Measurements from ENCODE around the gene DHX35.

The DHX35 gene

GRCh38 chr20:38931984-38932383 is 30.2 kb upstream of the DHX35 start:
- Histone ChIP-seq H3K27ac (ENCODE audit: extremely low read depth, low read depth, low read length) (no peak overlapping the region), H3K9me3 (ENCODE audit: control insufficient read depth, insufficient read depth, low read depth, low read length) (no peaks in the 10 kb centered on the region), H3K4me1 (ENCODE audit: control insufficient read depth, insufficient read depth, low read length) (peaks cover 4% of the 10 kb centered on the region; the same call in 1 of the 2 replicates), H3K4me3 (ENCODE audit: low read depth, low read length) (no peak overlapping the region), H3K36me3 (ENCODE audit: control insufficient read depth in 2 of 2, insufficient read depth in 1 of 2, low read length in 2 of 2) (peaks cover 3 to 52% of the 10 kb centered on the region in 2 experiments; a peak in 2 of 3 replicates)
- peak; percentile 62 for TF ChIP-seq ZNF121 (tag by site-specific recombination; IDR thresholded peaks at IDR 0.05)
- TF ChIP-seq ZBTB17 (tag by site-specific recombination; IDR thresholded peaks at IDR 0.05) = no peak
- CTCF ChIA-PET = no interaction called here
- POLR2A ChIA-PET = interaction anchor here (1.0 kb wide), 1 partner anchor 30 kb away, joined by 3 read pairs; the partner anchor contains the start of gene DHX35

GRCh38 chr20:38932457-38933120 is 29.6 kb upstream of the DHX35 start:
- Histone ChIP-seq H3K4me1 (ENCODE audit: control insufficient read depth, insufficient read depth, low read length) (peaks cover 4% of the 10 kb centered on the region; the same call in 1 of the 2 replicates), H3K27ac (ENCODE audit: extremely low read depth, low read depth, low read length) (no peak overlapping the region), H3K9me3 (ENCODE audit: control insufficient read depth, insufficient read depth, low read depth, low read length) (no peaks in the 10 kb centered on the region), H3K4me3 (ENCODE audit: low read depth, low read length) (no peak overlapping the region), H3K36me3 (ENCODE audit: control insufficient read depth in 2 of 2, insufficient read depth in 1 of 2, low read length in 2 of 2) (peaks cover 3 to 58% of the 10 kb centered on the region in 2 experiments; a peak in 2 of 3 replicates)
- ChIA-PET POLR2A (interaction anchor here (1.0 kb wide), 1 partner anchor 30 kb away, joined by 3 read pairs; the partner anchor contains the start of gene DHX35), CTCF (no interaction called here)
- TF ChIP-seq ATF2 (tag by site-specific recombination; IDR thresholded peaks at IDR 0.05; ENCODE audit: low read depth) (0 out of 2 replicates have a peak, but pooled peaks have one; percentile 3), ZSCAN30 (tag by site-specific recombination; IDR thresholded peaks at IDR 0.05) (no peak)

GRCh38 chr20:38934530-38934929 is 27.6 kb upstream of the DHX35 start:
- POLR2A ChIA-PET = interaction anchor here (1.5 kb wide), 1 partner anchor 28 kb away, joined by 3 read pairs; the partner anchor contains the start of gene DHX35
- no peak overlapping the region for H3K27ac ChIP-seq (ENCODE audit: extremely low read depth, low read depth, low read length)
- no peak for TF ChIP-seq ZIC2 (tag by site-specific recombination; IDR thresholded peaks at IDR 0.05)
- TF ChIP-seq, protein P1, sequence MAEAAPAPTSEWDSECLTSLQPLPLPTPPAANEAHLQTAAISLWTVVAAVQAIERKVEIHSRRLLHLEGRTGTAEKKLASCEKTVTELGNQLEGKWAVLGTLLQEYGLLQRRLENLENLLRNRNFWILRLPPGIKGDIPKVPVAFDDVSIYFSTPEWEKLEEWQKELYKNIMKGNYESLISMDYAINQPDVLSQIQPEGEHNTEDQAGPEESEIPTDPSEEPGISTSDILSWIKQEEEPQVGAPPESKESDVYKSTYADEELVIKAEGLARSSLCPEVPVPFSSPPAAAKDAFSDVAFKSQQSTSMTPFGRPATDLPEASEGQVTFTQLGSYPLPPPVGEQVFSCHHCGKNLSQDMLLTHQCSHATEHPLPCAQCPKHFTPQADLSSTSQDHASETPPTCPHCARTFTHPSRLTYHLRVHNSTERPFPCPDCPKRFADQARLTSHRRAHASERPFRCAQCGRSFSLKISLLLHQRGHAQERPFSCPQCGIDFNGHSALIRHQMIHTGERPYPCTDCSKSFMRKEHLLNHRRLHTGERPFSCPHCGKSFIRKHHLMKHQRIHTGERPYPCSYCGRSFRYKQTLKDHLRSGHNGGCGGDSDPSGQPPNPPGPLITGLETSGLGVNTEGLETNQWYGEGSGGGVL (tag by site-specific recombination; IDR thresholded peaks at IDR 0.05) = no peak
- no peak for TF ChIP-seq ZNF292 (tag by site-specific recombination; IDR thresholded peaks at IDR 0.05; ENCODE audit: borderline replicate concordance, low read depth)
- TF ChIP-seq ATF2 (tag by site-specific recombination; IDR thresholded peaks at IDR 0.05; ENCODE audit: low read depth) = no peak
- no peak for TF ChIP-seq ZNF214 (tag by site-specific recombination; IDR thresholded peaks at IDR 0.05; ENCODE audit: borderline replicate concordance)
- no peak for TF ChIP-seq ZNF133 (tag by site-specific recombination; IDR thresholded peaks at IDR 0.05)
- TF ChIP-seq ZNF274 (IDR thresholded peaks at IDR 0.05; ENCODE audit: low read length) = no peak
- no peak for TF ChIP-seq ZNF274 (tag by site-specific recombination; IDR thresholded peaks at IDR 0.05; ENCODE audit: borderline replicate concordance)
- TF ChIP-seq RBAK (tag by site-specific recombination; IDR thresholded peaks at IDR 0.05) = no peak
- TF ChIP-seq ZNF121 (tag by site-specific recombination; IDR thresholded peaks at IDR 0.05) = no peak
- TF ChIP-seq, protein P2, sequence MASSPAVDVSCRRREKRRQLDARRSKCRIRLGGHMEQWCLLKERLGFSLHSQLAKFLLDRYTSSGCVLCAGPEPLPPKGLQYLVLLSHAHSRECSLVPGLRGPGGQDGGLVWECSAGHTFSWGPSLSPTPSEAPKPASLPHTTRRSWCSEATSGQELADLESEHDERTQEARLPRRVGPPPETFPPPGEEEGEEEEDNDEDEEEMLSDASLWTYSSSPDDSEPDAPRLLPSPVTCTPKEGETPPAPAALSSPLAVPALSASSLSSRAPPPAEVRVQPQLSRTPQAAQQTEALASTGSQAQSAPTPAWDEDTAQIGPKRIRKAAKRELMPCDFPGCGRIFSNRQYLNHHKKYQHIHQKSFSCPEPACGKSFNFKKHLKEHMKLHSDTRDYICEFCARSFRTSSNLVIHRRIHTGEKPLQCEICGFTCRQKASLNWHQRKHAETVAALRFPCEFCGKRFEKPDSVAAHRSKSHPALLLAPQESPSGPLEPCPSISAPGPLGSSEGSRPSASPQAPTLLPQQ (tag by site-specific recombination; IDR thresholded peaks at IDR 0.05) = no peak
- peaks cover 3 to 67% of the 10 kb centered on the region in 2 experiments; a peak in 2 of 3 replicates for H3K36me3 ChIP-seq (ENCODE audit: control insufficient read depth in 2 of 2, insufficient read depth in 1 of 2, low read length in 2 of 2)
- no peaks in the 10 kb centered on the region for H3K4me1 ChIP-seq (ENCODE audit: control insufficient read depth, insufficient read depth, low read length)
- CTCF ChIA-PET = interaction anchor here (0.7 to 1.0 kb wide), 2 partner anchors 63 to 259 kb away, joined by 3 to 4 read pairs; no protein-coding TSS in a partner anchor
- no peaks in the 10 kb centered on the region for H3K9me3 ChIP-seq (ENCODE audit: control insufficient read depth, insufficient read depth, low read depth, low read length)
- no peak overlapping the region for H3K4me3 ChIP-seq (ENCODE audit: low read depth, low read length)

All from HEK293 (cell line).